Hippocampal formation (tissue), 2 donors: ENCODE data around the gene NT5DC3.

Experiments used
- DNase-seq, 2 donors: peaks; one replicate each; lab custom pipeline; 2025; lab: John Stamatoyannopoulos, UW

NT5DC3 gene

GRCh38 chr12:103840876-103841689 is at the start of gene NT5DC3:
NT5DC3 (minus strand) TSS chr12:103841234; CDS start chr12:103841156, 78 bp downstream.
- DNase-seq = peak; percentile 76 to 78

DNA sequence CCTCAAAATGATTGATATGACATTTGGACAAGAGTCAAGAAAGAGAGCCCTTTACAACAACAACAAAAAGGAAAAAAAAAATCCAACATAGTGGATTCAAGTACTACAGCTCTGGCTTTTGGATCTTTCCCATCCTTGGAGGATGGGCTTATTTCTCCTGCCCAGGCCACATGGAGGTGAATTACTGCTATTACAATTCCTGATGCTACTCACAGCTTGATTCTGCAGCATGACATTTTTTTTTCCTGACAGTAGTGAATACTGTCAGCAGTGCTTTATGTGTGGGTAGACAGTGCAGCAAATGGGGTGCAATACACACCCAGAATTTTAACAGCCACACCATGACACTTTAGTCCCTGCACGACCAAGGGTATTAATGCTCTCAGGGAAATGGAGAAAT is 46.7 kb upstream of the NT5DC3 start:
- DNase-seq = no peak

GRCh38 chr12:103886195-103886797 is 45.3 kb upstream of the NT5DC3 start:
- no peak for DNase-seq

GRCh38 chr12:103884316-103884715 is 43.3 kb upstream of the NT5DC3 start:
- peak in 1 of 2 donors; percentile 15 for DNase-seq

GRCh38 chr12:103883908-103884307 is 42.9 kb upstream of the NT5DC3 start:
- DNase-seq = no peak

DNA sequence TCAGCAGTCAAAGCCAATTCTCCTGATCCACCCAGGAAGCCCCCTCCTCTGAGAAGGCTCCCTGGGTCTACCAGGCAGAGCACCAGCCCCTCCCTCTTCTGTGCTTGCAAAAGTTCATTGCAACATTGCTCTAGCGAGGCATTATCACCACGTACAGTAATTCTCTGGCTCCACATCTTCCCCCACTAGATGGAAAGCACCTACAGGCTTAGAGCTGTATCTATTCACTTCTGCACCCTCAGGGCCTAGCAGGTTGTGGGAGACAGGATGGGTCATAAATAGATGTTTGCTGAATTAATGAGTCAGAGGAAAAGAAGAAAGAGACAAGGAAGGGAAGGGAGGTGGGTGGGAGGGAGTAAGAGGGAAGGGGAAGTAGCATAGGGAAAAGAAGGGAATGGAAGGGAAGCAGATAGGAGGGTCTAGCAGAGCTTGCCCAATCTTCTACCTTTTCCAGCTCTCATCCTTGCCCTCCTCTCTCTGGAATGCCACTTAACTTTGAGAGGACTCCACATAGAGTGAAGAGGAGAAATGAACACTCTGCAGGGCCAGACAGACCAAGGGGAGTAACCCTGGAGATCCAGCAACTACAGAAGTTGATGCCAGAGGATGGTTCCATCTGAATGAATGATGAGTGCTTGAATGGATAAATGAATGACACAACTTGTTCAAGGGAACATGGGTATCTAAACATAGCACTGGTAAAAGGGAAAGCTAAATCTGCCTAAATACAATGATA is 42.0 kb upstream of the NT5DC3 start:
- DNase-seq = no peak

GRCh38 chr12:103881261-103881660 is 40.2 kb upstream of the NT5DC3 start:
- DNase-seq = no peak

GRCh38 chr12:103880299-103881142 is 39.5 kb upstream of the NT5DC3 start:
- no peak for DNase-seq

GRCh38 chr12:103879878-103880277 is 38.8 kb upstream of the NT5DC3 start:
- DNase-seq = no peak

DNA sequence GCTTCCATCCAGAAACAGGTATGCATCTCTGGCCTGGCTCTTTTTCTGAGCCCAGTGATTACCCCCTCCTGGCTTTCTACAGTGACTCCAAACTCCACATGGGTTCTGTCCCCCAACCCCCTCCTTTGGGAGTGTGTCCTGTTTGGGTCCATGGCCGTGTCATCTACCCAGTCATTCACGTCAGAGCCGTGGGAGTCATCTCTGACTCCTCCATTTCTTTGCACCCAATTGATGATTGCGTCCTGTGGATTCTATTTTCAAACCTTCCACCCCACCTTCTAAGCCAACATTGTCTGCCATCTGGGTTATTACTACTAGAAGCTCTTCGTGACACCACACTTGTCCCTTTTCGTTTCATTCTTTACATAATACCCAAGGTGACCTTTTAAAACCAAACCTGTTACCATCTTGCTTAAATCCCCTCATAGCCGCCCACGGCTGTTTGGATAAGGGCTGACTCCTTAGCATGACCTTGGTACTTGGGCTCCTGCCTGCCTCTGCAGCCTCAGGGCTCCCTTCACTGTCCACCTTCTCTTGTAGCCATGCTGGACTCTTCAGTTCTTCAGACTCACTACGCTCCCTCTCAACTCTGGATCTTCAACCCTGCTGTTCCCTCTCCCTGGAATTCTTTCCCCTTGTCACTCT is 38.1 kb upstream of the NT5DC3 start:
- DNase-seq = no peak

GRCh38 chr12:103877934-103878510 is 37.0 kb upstream of the NT5DC3 start:
- peak; percentile 10 to 31 for DNase-seq

GRCh38 chr12:103877288-103877687 is 36.3 kb upstream of the NT5DC3 start:
- DNase-seq = no peak

- no peak for DNase-seq
Measured at GRCh38 chr12:103875666-103876065, 34.6 kb upstream of the NT5DC3 start.

DNA sequence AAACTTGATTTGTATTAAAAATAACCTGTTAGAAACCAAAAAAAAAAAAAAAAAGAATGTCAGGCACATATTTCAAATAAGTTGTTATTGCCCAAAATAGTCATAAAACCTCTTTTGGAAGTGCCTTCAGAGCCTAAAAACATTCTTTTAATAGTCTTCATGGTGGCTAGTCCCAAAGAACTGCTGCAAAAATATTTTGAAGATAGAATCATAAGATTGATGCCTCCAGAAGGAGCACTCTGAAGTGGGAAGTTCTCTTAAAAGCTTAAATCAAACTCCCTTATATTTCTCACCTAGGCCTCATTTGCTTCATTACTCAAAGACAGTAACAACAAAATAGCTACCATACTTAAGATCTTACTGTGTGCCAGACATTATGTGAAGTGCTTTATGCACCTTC is 27.2 kb upstream of the NT5DC3 start:
- DNase-seq = no peak

- no peak for DNase-seq
Measured at GRCh38 chr12:103865151-103865730, 24.2 kb upstream of the NT5DC3 start.

- DNase-seq = no peak
Measured at GRCh38 chr12:103864710-103865109, 23.7 kb upstream of the NT5DC3 start.

DNA sequence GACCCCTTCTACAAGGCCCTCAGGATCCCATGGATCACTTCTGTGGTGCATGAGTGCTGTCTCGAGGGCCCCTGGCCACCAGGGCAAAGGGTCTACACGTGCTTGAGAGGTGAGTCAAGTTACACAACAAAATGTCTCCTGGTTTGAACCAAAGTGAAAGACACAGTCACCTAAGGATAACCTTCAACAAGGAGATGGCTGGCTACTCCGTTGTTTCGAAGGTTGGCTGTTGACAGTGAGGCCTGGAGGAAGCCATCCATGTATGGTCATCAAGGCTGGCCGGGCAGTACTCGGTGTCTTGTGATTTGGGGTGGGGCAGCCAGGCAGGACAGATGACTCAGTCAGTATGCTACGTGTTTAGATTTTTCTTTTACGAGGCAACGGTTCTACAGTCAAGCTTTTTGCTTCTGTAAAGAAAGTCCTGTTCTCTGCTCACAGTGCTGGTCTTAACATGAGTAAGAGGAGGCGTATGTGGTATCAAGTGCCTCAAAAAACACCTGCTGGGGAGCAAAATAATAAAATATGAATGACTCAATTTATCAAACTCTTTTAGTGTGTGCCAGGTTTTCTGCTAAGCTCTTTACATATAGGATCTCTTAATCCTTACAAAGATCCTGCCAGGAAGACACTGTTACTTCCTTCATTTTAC is 18.0 kb upstream of the NT5DC3 start:
- no peak for DNase-seq

GRCh38 chr12:103858335-103858734 is 17.3 kb upstream of the NT5DC3 start:
- DNase-seq = no peak

GRCh38 chr12:103857164-103857563 is 16.1 kb upstream of the NT5DC3 start:
- DNase-seq = no peak
